NCI-H1048 (cell line): ENCODE data around the gene SMAD3.
"Not testable (repeated sequence)": the region's sequence is repeated elsewhere in the genome, so short reads cannot be mapped to it uniquely, and the experiment has no call there.

Source experiments
- DNase-seq: peaks from one replicate; lab custom pipeline; 2025; lab: John Stamatoyannopoulos, UW

Gene SMAD3

GRCh38 chr15:67063689-67064606 is 1.5 kb upstream of the SMAD3 start:
- DNase-seq, result no peak

- peak; percentile 53 for DNase-seq
Observed at GRCh38 chr15:67064607-67065530, 533 bp upstream of the SMAD3 start.

GRCh38 chr15:67066041-67066958 is 898 bp downstream of the SMAD3 start:
- DNase-seq, result no peak

GRCh38 chr15:67066959-67067853 is 1.8 kb downstream of the SMAD3 start:
- DNase-seq, result no peak

DNA sequence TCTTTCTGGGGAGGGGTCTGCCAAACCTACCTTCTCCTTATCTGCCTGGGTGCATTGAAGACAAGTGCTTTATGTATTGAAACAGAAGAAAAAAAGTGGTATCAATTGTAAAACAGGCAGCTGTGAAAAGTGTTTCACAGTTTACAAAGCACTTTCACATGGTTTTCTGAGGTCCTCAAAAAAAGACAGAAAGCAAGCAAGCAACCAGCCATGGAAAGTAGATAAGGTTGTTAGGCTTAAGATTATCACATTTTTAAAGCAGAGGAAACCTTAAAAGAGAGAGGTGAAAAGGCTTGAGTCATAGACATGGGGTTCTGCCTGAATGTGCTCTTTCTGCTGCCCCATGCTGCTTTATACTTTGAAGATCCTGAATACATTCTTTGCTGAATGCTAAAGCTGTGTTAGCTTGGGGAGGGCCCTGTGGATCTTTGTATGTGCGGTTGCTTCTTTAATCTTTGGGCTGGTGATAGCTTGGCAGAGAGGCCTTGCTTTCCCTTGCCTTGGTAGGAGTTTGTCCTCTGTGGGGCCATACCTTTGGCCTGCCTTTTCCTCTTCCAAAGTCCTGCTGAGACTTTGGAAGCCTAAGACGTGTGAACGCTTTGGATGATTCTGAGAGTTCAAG is 2.6 kb downstream of the SMAD3 start:
- DNase-seq, result no peak

GRCh38 chr15:67068710-67069400 is 3.5 kb downstream of the SMAD3 start:
- DNase-seq, result no peak

DNA sequence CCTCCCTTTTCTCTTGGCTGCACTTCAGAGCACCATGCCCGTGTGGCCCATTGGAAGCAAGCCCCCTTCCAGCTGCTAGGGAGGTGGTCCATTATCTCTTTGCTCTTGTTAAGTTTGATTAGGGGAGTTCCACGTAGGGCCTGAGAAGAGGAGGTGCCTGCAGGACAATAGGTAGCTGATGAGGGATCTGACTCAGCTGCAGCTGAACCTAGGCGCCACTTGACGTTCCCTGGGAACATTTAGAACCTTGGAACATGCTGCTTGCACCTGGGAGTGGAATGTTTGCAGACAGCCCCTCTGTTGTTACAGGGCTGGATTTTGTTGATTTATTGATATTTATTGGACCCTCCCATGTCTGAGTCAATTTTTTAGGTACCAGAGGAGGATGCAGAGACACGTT is 4.7 kb downstream of the SMAD3 start:
- no peak for DNase-seq

DNA sequence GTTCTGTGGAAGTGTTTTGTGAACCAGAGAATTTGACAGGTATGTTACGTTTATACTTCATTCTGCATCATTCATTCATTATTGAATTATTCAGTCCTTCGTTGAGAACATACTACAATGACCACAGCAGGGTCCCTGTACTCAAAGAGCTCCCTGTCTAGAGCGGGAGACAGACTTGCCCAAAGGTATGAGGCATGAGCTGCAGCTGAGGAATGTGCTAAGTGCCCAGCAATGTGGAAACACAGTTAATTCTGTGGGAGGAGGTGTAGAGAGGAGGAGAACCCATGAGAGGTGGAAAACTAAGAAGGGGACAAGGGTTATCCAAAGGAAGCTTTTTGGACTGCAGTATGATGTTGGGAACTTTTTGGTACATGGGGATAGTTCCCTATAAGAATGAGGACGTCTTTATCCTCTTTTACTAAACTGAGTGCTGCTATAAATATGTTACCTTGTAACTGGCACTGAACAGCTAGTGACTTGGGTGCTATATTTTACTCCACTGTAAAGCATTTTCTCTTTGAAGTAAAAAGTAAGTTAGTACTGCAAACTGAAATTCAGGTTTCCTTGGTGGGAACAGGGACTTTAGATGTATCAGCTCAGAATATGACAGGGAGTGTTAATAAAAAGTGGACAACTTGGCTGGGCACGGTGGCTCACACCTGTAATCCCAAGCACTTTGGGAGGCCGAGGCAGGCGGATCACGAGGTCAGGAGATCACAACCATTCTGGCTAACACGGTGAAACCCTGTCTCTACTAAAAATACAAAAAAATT is 5.7 kb downstream of the SMAD3 start:
- no peak for DNase-seq

GRCh38 chr15:67072442-67072841 is 7.0 kb downstream of the SMAD3 start:
- no peak for DNase-seq

GRCh38 chr15:67072958-67073357 is 7.6 kb downstream of the SMAD3 start:
- DNase-seq, result no peak

DNA sequence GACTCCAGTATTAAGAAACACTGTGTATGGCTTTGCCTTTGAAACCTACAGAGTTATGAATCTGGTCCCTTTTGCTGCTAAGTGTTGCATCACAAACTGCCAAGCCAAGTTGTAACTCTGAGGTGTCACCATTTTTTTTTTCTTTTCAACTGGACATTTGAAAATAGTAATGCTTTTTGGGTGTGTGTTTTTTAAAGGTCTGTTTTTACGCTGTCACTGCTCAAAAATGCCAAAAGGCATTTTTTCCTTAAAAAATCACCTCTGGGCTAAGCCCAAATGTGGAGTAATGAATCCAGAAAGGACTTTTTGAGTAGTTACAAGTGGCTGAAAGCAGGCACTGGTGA is 9.5 kb downstream of the SMAD3 start:
- no peak for DNase-seq

DNA sequence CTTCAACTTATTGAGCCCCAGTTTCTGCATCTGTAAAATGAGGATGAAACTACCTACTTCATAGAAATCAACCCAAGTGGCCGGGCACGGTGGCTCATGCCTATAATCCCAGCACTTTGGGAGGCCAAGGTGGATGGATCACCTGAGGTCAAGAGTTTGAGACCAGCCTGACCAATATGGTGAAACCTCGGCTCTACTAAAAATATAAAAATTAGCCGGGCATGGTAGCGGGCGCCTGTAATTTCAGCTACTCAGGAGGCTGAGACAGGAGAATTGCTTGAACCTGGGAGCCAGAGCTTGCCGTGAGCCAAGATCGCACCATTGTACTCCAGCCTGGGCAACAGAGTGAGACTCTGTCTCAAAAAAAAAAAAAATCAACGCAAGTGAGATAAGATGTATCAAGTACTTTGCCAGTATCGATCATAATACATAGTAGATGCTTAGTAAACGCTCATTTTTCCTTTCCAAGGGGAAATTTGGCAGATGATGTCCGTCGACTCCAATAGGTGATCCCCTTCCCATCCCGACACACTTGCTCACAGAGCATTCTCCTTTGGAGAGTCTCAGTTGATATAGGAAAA is 10.2 kb downstream of the SMAD3 start:
- DNase-seq, result not testable (repeated sequence)

DNA sequence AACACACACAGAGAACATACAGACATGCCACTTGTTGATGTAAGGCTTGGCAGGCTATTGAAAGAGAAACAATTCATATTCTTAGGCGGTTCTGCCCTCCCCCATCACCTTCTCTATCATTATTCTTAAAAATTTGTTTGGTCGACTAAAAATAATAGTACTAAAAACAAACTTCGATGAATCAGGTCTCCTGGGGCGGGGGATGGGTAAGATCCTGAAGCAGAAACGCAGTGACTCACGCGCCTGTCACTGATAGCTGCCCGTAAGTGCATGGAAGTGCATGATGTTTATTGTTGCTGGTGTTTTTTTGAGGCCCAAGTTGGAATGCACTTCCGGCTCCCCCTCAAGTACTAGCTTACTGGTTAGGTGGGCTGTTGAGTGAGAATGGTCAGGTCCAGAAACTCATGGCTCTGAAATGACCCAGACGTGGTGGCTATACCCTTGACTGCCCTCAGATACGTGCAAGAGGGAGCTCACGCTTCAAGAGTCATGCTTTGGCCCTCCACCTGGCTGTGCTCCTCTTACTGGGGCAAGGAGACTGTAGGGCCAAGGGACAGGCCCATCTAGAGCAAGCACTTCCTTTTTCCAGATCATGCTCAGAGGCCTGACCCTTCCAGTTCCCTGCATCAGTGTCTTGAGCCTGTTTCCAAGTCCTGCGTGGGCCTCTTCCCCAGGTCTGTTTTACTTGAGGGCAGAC is 10.9 kb downstream of the SMAD3 start:
- DNase-seq, result no peak

GRCh38 chr15:67077641-67078215 is 12.3 kb downstream of the SMAD3 start:
- no peak for DNase-seq

DNA sequence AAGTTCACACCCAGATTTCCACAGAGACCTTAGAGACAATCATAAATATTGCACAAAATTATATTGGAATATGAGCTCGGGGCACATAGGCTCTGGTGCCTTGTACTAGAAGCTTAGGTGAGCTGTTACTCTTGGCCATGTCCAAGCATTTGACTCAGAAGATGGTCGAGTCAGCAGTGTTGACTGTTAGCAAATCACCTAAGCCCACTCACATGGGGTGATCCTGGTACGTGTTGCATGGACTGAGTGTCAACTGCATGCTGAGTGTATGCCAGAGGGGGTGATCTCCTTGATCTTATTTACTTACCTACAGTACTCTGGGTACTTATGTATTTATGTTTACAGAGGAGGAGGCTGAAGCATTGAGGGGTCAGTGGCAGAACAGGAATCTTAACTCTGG is 14.0 kb downstream of the SMAD3 start:
- no peak for DNase-seq

DNA sequence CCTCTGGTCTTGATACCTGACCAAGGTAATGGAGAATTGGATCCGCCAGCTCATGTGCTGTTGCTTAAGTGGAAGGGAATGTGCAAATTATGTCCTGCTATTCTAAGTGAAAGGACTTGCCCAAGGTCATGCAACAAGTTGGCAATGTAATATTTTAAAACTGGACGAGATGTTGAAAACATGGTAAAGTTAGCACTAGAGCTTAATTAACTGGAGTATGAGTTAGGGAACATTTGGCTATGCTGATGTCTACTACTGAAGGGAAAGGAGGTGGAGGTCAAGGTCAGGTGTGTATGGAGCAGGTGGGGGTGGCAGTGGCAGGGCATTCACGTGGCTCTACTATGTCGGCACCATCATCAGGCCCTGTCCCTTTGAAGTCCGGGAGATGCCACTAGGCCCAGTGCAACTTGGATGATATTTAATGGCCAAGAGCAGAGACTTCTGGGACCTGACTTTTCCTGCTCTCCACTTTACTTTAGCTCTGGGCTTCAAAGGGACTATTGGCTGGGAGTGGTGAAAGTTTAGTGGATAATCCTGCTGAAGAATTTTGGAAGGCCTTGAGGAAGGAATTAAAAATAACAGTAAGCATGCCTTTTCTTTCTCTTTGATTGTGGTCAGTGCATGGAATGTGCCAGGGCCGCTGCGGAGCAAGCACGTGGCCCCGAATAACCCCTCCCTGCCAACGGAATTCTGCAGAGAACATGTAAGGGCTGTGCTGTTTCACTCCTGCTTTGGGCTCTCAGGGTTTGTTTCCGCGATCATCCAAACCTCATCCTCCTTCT is 14.9 kb downstream of the SMAD3 start:
- DNase-seq, result no peak

DNA sequence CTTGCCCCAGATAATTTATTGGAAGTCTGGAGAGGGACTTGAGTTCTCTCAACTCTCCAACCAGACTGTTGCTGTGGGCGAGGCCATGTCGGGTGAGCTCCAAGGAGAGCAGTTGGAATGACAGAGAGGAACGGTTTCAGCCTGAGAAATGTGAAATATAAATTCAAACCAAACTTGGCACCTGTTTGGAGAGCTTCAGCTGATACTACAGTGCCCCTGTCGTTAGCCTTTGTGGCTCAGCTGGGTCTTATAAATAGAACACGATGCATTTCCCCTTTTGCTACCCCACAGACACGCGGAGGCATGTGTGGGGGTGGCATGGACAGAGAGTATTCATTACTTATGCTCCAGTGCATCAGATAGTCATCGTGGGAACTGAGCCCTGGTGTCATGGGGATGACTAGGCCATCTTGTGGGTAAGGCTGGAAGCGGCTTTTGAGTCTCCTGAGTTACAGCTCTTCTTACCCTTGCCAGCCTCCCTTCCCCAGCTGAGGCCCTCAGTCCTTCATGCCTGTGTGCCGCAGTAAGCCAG is 15.6 kb downstream of the SMAD3 start:
- no peak for DNase-seq
